NB4 (cell line): ENCODE data around the gene TGDS.

Experiments
- MYC ChIP-seq: IDR thresholded peaks from 2 replicates; pipeline ENCODE4 v1.6.1; 2011; ENCODE audit warnings: low read depth, low read length
- POLR2A ChIP-seq: IDR thresholded peaks from 2 replicates; pipeline ENCODE4 v1.6.1; 2011; ENCODE audit warnings: mild to moderate bottlenecking; ENCODE audit not compliant: insufficient read length; ENCODE audit errors: extremely low read depth
- TF ChIP-seq, protein P1 (sequence below): IDR thresholded peaks from one replicate; pipeline ENCODE4 v1.5.1; 2012; ENCODE audit warnings: low read depth, low read length
- TF ChIP-seq, protein P2 (sequence below): IDR thresholded peaks from 2 replicates; pipeline ENCODE4 v1.6.1; 2011; ENCODE audit warnings: low read depth, low read length

DNA sequence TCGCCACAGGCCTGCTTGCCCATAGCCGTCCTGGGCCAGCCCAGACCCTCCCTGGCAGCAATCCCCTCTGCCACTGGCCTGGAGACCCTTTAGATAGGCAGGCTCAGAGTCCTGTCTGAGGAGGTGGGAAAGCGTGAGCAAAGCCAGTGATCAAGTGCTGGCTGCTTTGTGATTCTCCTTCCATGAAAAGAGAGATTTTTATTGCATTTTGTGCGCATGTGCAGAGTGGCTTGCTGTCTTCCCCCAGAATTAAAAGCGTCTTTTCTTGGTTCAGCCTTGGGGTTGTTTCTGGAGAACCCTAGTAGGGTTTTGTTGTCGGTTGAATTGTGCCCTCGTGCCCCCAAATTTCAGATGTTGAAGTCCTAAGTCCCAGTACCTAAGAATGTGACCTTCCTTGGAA lies 71.5 kb downstream of the TGDS start:
- TF ChIP-seq, protein P1, sequence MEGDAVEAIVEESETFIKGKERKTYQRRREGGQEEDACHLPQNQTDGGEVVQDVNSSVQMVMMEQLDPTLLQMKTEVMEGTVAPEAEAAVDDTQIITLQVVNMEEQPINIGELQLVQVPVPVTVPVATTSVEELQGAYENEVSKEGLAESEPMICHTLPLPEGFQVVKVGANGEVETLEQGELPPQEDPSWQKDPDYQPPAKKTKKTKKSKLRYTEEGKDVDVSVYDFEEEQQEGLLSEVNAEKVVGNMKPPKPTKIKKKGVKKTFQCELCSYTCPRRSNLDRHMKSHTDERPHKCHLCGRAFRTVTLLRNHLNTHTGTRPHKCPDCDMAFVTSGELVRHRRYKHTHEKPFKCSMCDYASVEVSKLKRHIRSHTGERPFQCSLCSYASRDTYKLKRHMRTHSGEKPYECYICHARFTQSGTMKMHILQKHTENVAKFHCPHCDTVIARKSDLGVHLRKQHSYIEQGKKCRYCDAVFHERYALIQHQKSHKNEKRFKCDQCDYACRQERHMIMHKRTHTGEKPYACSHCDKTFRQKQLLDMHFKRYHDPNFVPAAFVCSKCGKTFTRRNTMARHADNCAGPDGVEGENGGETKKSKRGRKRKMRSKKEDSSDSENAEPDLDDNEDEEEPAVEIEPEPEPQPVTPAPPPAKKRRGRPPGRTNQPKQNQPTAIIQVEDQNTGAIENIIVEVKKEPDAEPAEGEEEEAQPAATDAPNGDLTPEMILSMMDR: no peak
- no peak for TF ChIP-seq POLR2A
- TF ChIP-seq, protein P2, sequence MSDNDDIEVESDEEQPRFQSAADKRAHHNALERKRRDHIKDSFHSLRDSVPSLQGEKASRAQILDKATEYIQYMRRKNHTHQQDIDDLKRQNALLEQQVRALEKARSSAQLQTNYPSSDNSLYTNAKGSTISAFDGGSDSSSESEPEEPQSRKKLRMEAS: no peak
- TF ChIP-seq MYC: no peak
